Natural killer cell (primary cell): Measurements from ENCODE around the gene PAX6. TPM values are rescaled to one million over a fixed set of nuclear protein-coding genes. Genes with fewer than 3 reads are reported as not detected.

ENCODE experiments used
- ATAC-seq, 3 donors: fragments of 150-1000 bp in 2 of 3; fragments of 200-7000 bp in 1 of 3; cut with Tn5 transposase; 1 replicate in 1 of 3; 2 replicates in 2 of 3; pipeline ENCODE4 v1.10.0; 2021; ENCODE audit warnings: mild to moderate bottlenecking in 2 of 3, moderate library complexity in 2 of 3
- DNase-seq, 2 donors: peaks; one replicate each; pipeline versions ENCODE4 v3.0.0 to v3.0.0-alpha.2; 2013 to 2021; ENCODE audit warnings: mixed read lengths in 1 of 2
- H3K27ac ChIP-seq: one replicate; pipeline ENCODE4 v1.5.1; 2013; ENCODE audit warnings: mild to moderate bottlenecking, low read length
- H3K27me3 ChIP-seq: one replicate; pipeline ENCODE4 v1.6.1; 2013; ENCODE audit warnings: low read length; ENCODE audit not compliant: control insufficient read depth, insufficient read depth
- H3K36me3 ChIP-seq: one replicate; pipeline ENCODE4 v1.6.1; 2013; ENCODE audit warnings: low read length; ENCODE audit not compliant: control insufficient read depth, insufficient read depth
- H3K4me1 ChIP-seq: one replicate; pipeline ENCODE4 v1.6.1; 2013; ENCODE audit warnings: low read length; ENCODE audit not compliant: control insufficient read depth, insufficient read depth
- H3K4me3 ChIP-seq: one replicate; pipeline ENCODE4 v1.5.1; 2013; ENCODE audit warnings: low read length
- H3K9me3 ChIP-seq: one replicate; pipeline ENCODE4 v1.6.1; 2013; ENCODE audit warnings: low read length; ENCODE audit not compliant: control insufficient read depth, insufficient read depth
- H3K27ac Mint-ChIP-seq, 2 donors: one replicate each; pipeline ENCODE4 v1.8.0; 2022; ENCODE audit warnings: mild to moderate bottlenecking in 2 of 2, mixed read lengths in 2 of 2, moderate library complexity in 1 of 2
- H3K27me3 Mint-ChIP-seq, 2 donors: one replicate each; pipeline ENCODE4 v1.8.0; 2022; ENCODE audit warnings: low read depth in 2 of 2, mixed read lengths in 2 of 2
- H3K36me3 Mint-ChIP-seq: one replicate; pipeline ENCODE4 v1.8.0; 2022; ENCODE audit warnings: mixed read lengths
- H3K4me1 Mint-ChIP-seq, 2 donors: one replicate each; pipeline ENCODE4 v1.8.0; 2022; ENCODE audit warnings: mixed read lengths in 2 of 2
- H3K4me3 Mint-ChIP-seq: one replicate; pipeline ENCODE4 v1.8.0; 2022; ENCODE audit warnings: mild to moderate bottlenecking, moderate library complexity, mixed read lengths
- H3K9me3 Mint-ChIP-seq, 2 donors: one replicate each; pipeline ENCODE4 v1.8.0; 2022; ENCODE audit warnings: mixed read lengths in 2 of 2
- CTCF ChIP-seq: fragments of 200-600 bp; IDR thresholded peaks from one replicate; pipeline ENCODE4 v1.8.0; 2022; ENCODE audit warnings: antibody characterized with exemption
- WGBS: methylation state at CpG from one replicate; pipeline ENCODE4 v1.1.7; 2013; ENCODE audit warnings: missing lambda C conversion rate; ENCODE audit not compliant: insufficient coverage; 5-methylcytosine and 5-hydroxymethylcytosine counted together
- intact Hi-C: fragments of 100-400 bp; cut with micrococcal nuclease; formaldehyde crosslinking; loops from one replicate; pipeline ENCODE4 v1.14.2; 2022
- total RNA-seq, 4 donors: library from RNA; stranded (reverse); fragments of 120-200 nt in 1 of 4; gene quantifications; one replicate each; pipeline versions ENCODE4 v1.2.3 to v1.2.4, GENCODE V29; 2013 to 2022

PAX6 gene
- total RNA-seq, 3 donors from 2014 or later (not counting 1 experiment from before 2014, with no cell fraction given), result not detected

GRCh38 chr11:31794548-31794947 lies 16.6 kb downstream of the PAX6 start:
- no peak for ATAC-seq
- Histone ChIP-seq H3K27ac (no peak overlapping the region), H3K36me3 (no peaks in the 10 kb centered on the region), H3K4me3 (no peak overlapping the region), H3K27me3 (peaks cover 11% of the 10 kb centered on the region), H3K9me3 (no peaks in the 10 kb centered on the region), H3K4me1 (peaks cover 7% of the 10 kb centered on the region)
- intact Hi-C loops, result no loop called here
- no peak overlapping the region for H3K27ac Mint-ChIP-seq
- H3K4me3 Mint-ChIP-seq, result no peak overlapping the region
- 79% methylated on average over 1 of the region's 4 CpGs for WGBS
- no peak for TF ChIP-seq CTCF
- peaks cover 6% of the 10 kb centered on the region for H3K36me3 Mint-ChIP-seq
- peaks cover 58 to 63% of the 10 kb centered on the region in 2 donors for H3K27me3 Mint-ChIP-seq
- peaks cover 0 to 9% of the 10 kb centered on the region in 2 donors for H3K4me1 Mint-ChIP-seq
- no peaks in the 10 kb centered on the region for H3K9me3 Mint-ChIP-seq
- no peak for DNase-seq

- Mint-ChIP-seq H3K9me3 (no peaks in the 10 kb centered on the region), H3K4me1 (peaks cover 0 to 5% of the 10 kb centered on the region in 2 donors), H3K27ac (no peak overlapping the region), H3K4me3 (no peak overlapping the region), H3K36me3 (peaks cover 6% of the 10 kb centered on the region), H3K27me3 (peaks cover 55 to 57% of the 10 kb centered on the region in 2 donors)
- Histone ChIP-seq H3K36me3 (no peaks in the 10 kb centered on the region), H3K9me3 (no peaks in the 10 kb centered on the region), H3K27me3 (peaks cover 1% of the 10 kb centered on the region), H3K4me3 (no peak overlapping the region), H3K4me1 (no peaks in the 10 kb centered on the region), H3K27ac (no peak overlapping the region)
- no peak for ATAC-seq
- DNase-seq, result no peak
- no peak for TF ChIP-seq CTCF
- 93% methylated on average over 10 of the region's 10 CpGs for WGBS
- intact Hi-C loops, result no loop called here
Observed at GRCh38 chr11:31793264-31793663, 17.9 kb downstream of the PAX6 start.

- H3K4me3 Mint-ChIP-seq, result no peak overlapping the region
- H3K9me3 Mint-ChIP-seq, result no peaks in the 10 kb centered on the region
- DNase-seq, result no peak
- TF ChIP-seq CTCF, result no peak
- Histone ChIP-seq H3K27ac (no peak overlapping the region), H3K36me3 (no peaks in the 10 kb centered on the region), H3K4me3 (no peak overlapping the region), H3K4me1 (no peaks in the 10 kb centered on the region), H3K9me3 (no peaks in the 10 kb centered on the region), H3K27me3 (no peaks in the 10 kb centered on the region)
- H3K27ac Mint-ChIP-seq, result no peak overlapping the region
- whole genome bisulfite sequencing, result 86% methylated on average over 2 of the region's 2 CpGs
- H3K36me3 Mint-ChIP-seq, result peaks cover 6% of the 10 kb centered on the region
- peaks cover 49 to 51% of the 10 kb centered on the region in 2 donors for H3K27me3 Mint-ChIP-seq
- intact Hi-C loops, result no loop called here
- no peaks in the 10 kb centered on the region for H3K4me1 Mint-ChIP-seq
- ATAC-seq, result no peak
Observed at GRCh38 chr11:31792456-31792855, 18.7 kb downstream of the PAX6 start.

GRCh38 chr11:31792036-31792435 lies 19.1 kb downstream of the PAX6 start:
- H3K4me1 Mint-ChIP-seq, result no peaks in the 10 kb centered on the region
- no peak overlapping the region for H3K27ac Mint-ChIP-seq
- no peak for ATAC-seq
- Histone ChIP-seq H3K4me1 (no peaks in the 10 kb centered on the region), H3K4me3 (no peak overlapping the region), H3K36me3 (no peaks in the 10 kb centered on the region), H3K27me3 (no peaks in the 10 kb centered on the region), H3K9me3 (no peaks in the 10 kb centered on the region), H3K27ac (no peak overlapping the region)
- peaks cover 6% of the 10 kb centered on the region for H3K36me3 Mint-ChIP-seq
- H3K27me3 Mint-ChIP-seq, result peaks cover 45 to 47% of the 10 kb centered on the region in 2 donors
- DNase-seq, result no peak
- H3K9me3 Mint-ChIP-seq, result no peaks in the 10 kb centered on the region
- TF ChIP-seq CTCF, result no peak
- no peak overlapping the region for H3K4me3 Mint-ChIP-seq
- intact Hi-C loops, result no loop called here
- WGBS, result 85% methylated on average over 2 of the region's 2 CpGs
